Hepatocyte (in vitro differentiated cells): ENCODE data around the gene AKR7A2.

ENCODE experiments used
- EZH2 ChIP-seq: fragments of 200-600 bp; sonication (generic); IDR thresholded peaks from 2 replicates; pipeline ENCODE4 v1.6.1; 2016; ENCODE audit warnings: antibody characterized with exemption, mild to moderate bottlenecking, borderline replicate concordance
- TF ChIP-seq, protein P1 (sequence below): fragments of 200-600 bp; sonication (generic); IDR thresholded peaks from 2 replicates; pipeline ENCODE4 v1.5.1; 2016; ENCODE audit warnings: antibody characterized with exemption, mild to moderate bottlenecking; ENCODE audit not compliant: poor library complexity

DNA sequence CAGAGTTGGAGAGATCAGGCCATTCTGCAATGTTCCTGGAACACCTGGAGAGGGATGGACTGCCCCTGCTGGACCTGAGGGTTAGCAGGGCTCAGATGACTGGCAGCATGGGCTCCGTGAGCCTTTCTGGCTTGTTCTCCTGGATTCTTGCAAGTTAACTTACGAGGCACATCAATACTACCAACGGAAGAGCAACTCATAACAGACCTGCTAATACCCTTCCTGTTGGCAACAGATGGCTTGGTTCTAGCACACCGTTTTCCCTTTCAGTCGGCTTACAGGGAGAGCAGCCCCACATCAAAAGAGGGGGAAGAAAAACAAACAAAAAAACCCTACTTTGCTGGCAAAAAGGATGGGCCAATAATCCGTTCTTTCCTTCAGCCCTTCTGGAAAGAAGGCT, 48.1 kb upstream of the AKR7A2 start:
- TF ChIP-seq, protein P1, sequence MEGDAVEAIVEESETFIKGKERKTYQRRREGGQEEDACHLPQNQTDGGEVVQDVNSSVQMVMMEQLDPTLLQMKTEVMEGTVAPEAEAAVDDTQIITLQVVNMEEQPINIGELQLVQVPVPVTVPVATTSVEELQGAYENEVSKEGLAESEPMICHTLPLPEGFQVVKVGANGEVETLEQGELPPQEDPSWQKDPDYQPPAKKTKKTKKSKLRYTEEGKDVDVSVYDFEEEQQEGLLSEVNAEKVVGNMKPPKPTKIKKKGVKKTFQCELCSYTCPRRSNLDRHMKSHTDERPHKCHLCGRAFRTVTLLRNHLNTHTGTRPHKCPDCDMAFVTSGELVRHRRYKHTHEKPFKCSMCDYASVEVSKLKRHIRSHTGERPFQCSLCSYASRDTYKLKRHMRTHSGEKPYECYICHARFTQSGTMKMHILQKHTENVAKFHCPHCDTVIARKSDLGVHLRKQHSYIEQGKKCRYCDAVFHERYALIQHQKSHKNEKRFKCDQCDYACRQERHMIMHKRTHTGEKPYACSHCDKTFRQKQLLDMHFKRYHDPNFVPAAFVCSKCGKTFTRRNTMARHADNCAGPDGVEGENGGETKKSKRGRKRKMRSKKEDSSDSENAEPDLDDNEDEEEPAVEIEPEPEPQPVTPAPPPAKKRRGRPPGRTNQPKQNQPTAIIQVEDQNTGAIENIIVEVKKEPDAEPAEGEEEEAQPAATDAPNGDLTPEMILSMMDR = no peak
- TF ChIP-seq EZH2 = no peak
